SK-N-SH (cell line): Measurements from ENCODE around the gene TMC1.

ENCODE experiments used
- CHD2 ChIP-seq: fragments of 150-350 bp; IDR thresholded peaks from 2 replicates; pipeline ENCODE4 v1.6.1; 2018; ENCODE audit warnings: low read length; ENCODE audit not compliant: partially characterized antibody
- CTCF ChIP-seq: fragments of 200-600 bp; sonication (generic); IDR thresholded peaks from 2 replicates; pipeline ENCODE4 v1.6.1; 2017; ENCODE audit warnings: antibody characterized with exemption, mild to moderate bottlenecking, moderate library complexity
- EZH2phosphoT487 ChIP-seq: fragments of 200-600 bp; sonication (generic); IDR thresholded peaks from 2 replicates; pipeline ENCODE4 v1.6.1; 2017; ENCODE audit warnings: low read depth, mixed run types, mild to moderate bottlenecking, antibody characterized with exemption, moderate library complexity, borderline replicate concordance
- POLR2AphosphoS5 ChIP-seq: IDR thresholded peaks from 2 replicates; pipeline ENCODE4 v1.6.1; 2012; ENCODE audit warnings: low read depth, low read length

- TF ChIP-seq EZH2phosphoT487 = no peak
- no peak for TF ChIP-seq CHD2
- no peak for TF ChIP-seq POLR2AphosphoS5
- TF ChIP-seq CTCF = no peak
Observed at GRCh38 chr9:72527801-72528195, 6.4 kb downstream of the TMC1 start.
